HCT116 (cell line): Measurements from ENCODE around the gene ABHD2. TPM values are rescaled to one million over a fixed set of nuclear protein-coding genes. Genes with fewer than 3 reads are reported as not detected.

ENCODE experiments used
- ATAC-seq: fragments of 200-7000 bp; cut with Tn5 transposase; 2 replicates; pipeline ENCODE4 v1.9.1; 2020; ENCODE audit warnings: mild to moderate bottlenecking, moderate library complexity
- BruUV-seq: library from RNA; stranded (reverse); fragments of 400-500 nt; replicated peaks from 2 replicates; lab custom pipeline; 2021; lab: Mats Ljungman, UMichigan
- CTCF ChIA-PET: fragments of 300-600 bp; sonication (Branson Sonifier 250); formaldehyde crosslinking; loops from one replicate; lab custom pipeline; 2021; ENCODE audit warnings: antibody characterized with exemption; lab: Charles Lee
- POLR2A ChIA-PET: fragments of 300-600, 350-600 bp; sonication (Branson Sonifier 250); formaldehyde crosslinking; loops from one replicate; lab custom pipeline; 2021; ENCODE audit warnings: antibody characterized with exemption; lab: Charles Lee
- RAD21 ChIA-PET, 2 experiments: fragments of 300-600 bp; sonication (Branson Sonifier 250); formaldehyde crosslinking; loops; one replicate each; lab custom pipeline; 2023; ENCODE audit warnings: low total read pairs in 2 of 2; ENCODE audit not compliant: uncharacterized antibody in 2 of 2, unreplicated experiment in 2 of 2, low non-redundant PET in 1 of 2; lab: Charles Lee
- DNase-seq: peaks from one replicate; pipeline ENCODE4 v3.0.0-alpha.2; 2010; ENCODE audit warnings: low read depth, low spot score
- H2AFZ ChIP-seq: fragments of 200-600 bp; shearing (Covaris generic), sonication (generic); 2 replicates; pipeline ENCODE4 v1.6.1; 2017; ENCODE audit warnings: low read depth, mixed run types, mixed read lengths, antibody characterized with exemption, low read length; ENCODE audit not compliant: poor library complexity, severe bottlenecking
- H3K27ac ChIP-seq: 2 replicates; pipeline ENCODE4 v1.5.1; 2012; ENCODE audit warnings: low read depth, low read length
- H3K27me3 ChIP-seq: fragments of 200-600 bp; sonication (generic); 2 replicates; pipeline ENCODE4 v1.6.1; 2016; ENCODE audit warnings: mixed run types, low read length, mixed read lengths; ENCODE audit not compliant: insufficient read depth
- H3K36me3 ChIP-seq, 2 experiments: fragments of 200-500 bp in 1 of 2; fragments of 200-600 bp in 1 of 2; sonication (Bioruptor generic) in 1 of 2; sonication (generic) in 1 of 2; 2 replicates each; pipeline versions ENCODE4 v1.5.1 to v1.6.1; 2014 to 2016; ENCODE audit warnings: low read length in 2 of 2, inconsistent platforms in 1 of 2, mixed read lengths in 1 of 2, mixed run types in 1 of 2; ENCODE audit not compliant: insufficient read depth in 2 of 2, control insufficient read depth in 1 of 2
- H3K4me1 ChIP-seq, 2 experiments: fragments of 200-600 bp in 1 of 2; sonication (generic) in 1 of 2; 2 replicates each; pipeline versions ENCODE4 v1.5.1 to v1.6.1; 2012 to 2017; ENCODE audit warnings: low read length in 2 of 2, inconsistent platforms in 1 of 2, mild to moderate bottlenecking in 1 of 2, mixed read lengths in 1 of 2, mixed run types in 1 of 2, moderate library complexity in 1 of 2; ENCODE audit not compliant: insufficient read depth in 2 of 2, control insufficient read depth in 1 of 2
- H3K4me2 ChIP-seq: fragments of 200-600 bp; sonication (generic); 2 replicates; pipeline ENCODE4 v1.6.1; 2017; ENCODE audit warnings: mixed run types, low read length, mixed read lengths
- H3K4me3 ChIP-seq, 2 experiments: fragments of 200-600 bp in 1 of 2; sonication (generic) in 1 of 2; replicated peaks in 1 of 2; 2 replicates each; pipeline ENCODE4 v1.5.1; 2011 to 2016; ENCODE audit warnings: low read length in 2 of 2, control low read depth in 1 of 2, low read depth in 1 of 2, mild to moderate bottlenecking in 1 of 2, mixed read lengths in 1 of 2, mixed run types in 1 of 2
- H3K79me2 ChIP-seq: fragments of 200-600 bp; sonication (generic); 2 replicates; pipeline ENCODE4 v1.6.1; 2017; ENCODE audit warnings: mild to moderate bottlenecking, mixed run types, low read length, moderate library complexity, mixed read lengths; ENCODE audit not compliant: insufficient read depth
- H3K9ac ChIP-seq: fragments of 200-600 bp; sonication (generic); 2 replicates; pipeline ENCODE4 v1.6.1; 2016; ENCODE audit warnings: low read length, mixed read lengths
- H3K9me2 ChIP-seq: fragments of 200-600 bp; sonication (generic), shearing (Covaris generic); 2 replicates; pipeline ENCODE4 v1.6.1; 2017; ENCODE audit warnings: mixed run types, mild to moderate bottlenecking, moderate library complexity; ENCODE audit not compliant: insufficient read depth
- H3K9me3 ChIP-seq, 2 experiments: fragments of 200-500 bp in 1 of 2; fragments of 200-600 bp in 1 of 2; sonication (Bioruptor generic) in 1 of 2; sonication (generic) in 1 of 2; 2 replicates each; pipeline ENCODE4 v1.6.1; 2014 to 2017; ENCODE audit warnings: low read length in 2 of 2, mixed read lengths in 2 of 2, inconsistent platforms in 1 of 2, low read depth in 1 of 2, mild to moderate bottlenecking in 1 of 2, mixed run types in 1 of 2, moderate library complexity in 1 of 2; ENCODE audit not compliant: control insufficient read depth in 1 of 2, insufficient read depth in 1 of 2
- H4K20me1 ChIP-seq: fragments of 200-600 bp; sonication (generic), shearing (Covaris generic); 2 replicates; pipeline ENCODE4 v1.6.1; 2017; ENCODE audit warnings: mixed run types, mild to moderate bottlenecking, moderate library complexity; ENCODE audit not compliant: insufficient read depth
- CEBPB ChIP-seq: IDR thresholded peaks from 2 replicates; pipeline ENCODE4 v1.6.1; 2012; ENCODE audit warnings: low read depth
- CTCF ChIP-seq, 3 experiments: fragments of 200-600 bp in 1 of 3; sonication (generic) in 1 of 3; IDR thresholded peaks in 2 of 3; conservative IDR thresholded peaks in 1 of 3; 2 replicates each; pipeline ENCODE4 v1.5.1; 2012 to 2017; ENCODE audit warnings: low read depth in 2 of 3, low read length in 2 of 3, antibody characterized with exemption in 1 of 3, borderline replicate concordance in 1 of 3, control low read depth in 1 of 3, mild to moderate bottlenecking in 1 of 3, mixed read lengths in 1 of 3, mixed run types in 1 of 3, moderate library complexity in 1 of 3; ENCODE audit not compliant: insufficient read depth in 1 of 3
- ELF1 ChIP-seq: IDR thresholded peaks from 2 replicates; pipeline ENCODE4 v1.6.1; 2012; ENCODE audit warnings: low read depth, borderline replicate concordance
- FOSL1 ChIP-seq: IDR thresholded peaks from 2 replicates; pipeline ENCODE4 v1.6.1; 2012; ENCODE audit warnings: low read depth
- MAX ChIP-seq: IDR thresholded peaks from 2 replicates; pipeline ENCODE4 v1.6.1; 2012
- RAD21 ChIP-seq: IDR thresholded peaks from 2 replicates; pipeline ENCODE4 v1.6.1; 2012; ENCODE audit warnings: low read depth, mild to moderate bottlenecking
- SIN3A ChIP-seq: IDR thresholded peaks from 2 replicates; pipeline ENCODE4 v1.6.1; 2012; ENCODE audit warnings: low read depth
- ZFX ChIP-seq: fragments of 450-650 bp; IDR thresholded peaks from 2 replicates; pipeline ENCODE4 v1.6.1; 2017
- intact Hi-C: fragments of 100-400 bp; cut with micrococcal nuclease; formaldehyde crosslinking; loops from 2 replicates; pipeline ENCODE4 v1.10.0; 2022
- total RNA-seq: library from RNA; stranded (reverse); gene quantifications from one replicate; pipeline ENCODE4 v1.2.1, GENCODE V29; 2021; ENCODE audit not compliant: unreplicated experiment
- TF ChIP-seq, protein P1 (sequence below): IDR thresholded peaks from 2 replicates; pipeline ENCODE4 v1.6.1; 2012; ENCODE audit warnings: low read depth

ABHD2 gene
- total RNA-seq, 1 experiment from 2014 or later = 40.8 TPM

DNA sequence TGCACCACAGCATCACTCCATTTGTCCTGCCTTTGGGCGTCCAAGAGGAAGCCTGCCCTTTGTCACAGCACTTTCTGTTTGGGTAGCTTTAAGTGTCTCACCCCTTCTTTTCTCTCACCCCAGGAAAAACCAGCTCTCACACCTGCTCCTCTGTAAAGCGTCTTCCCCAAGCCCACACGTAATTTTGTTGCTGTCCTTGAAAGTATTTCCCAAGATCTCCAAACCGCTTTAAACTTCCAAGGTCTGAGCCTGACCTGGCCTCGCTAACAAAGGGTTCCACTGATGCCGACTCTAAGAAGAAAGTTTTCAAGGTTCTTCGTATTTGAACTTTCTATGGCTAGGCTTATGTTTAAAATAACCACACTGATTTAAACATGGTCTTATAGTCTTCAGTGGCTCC is 5.3 kb downstream of the ABHD2 start (continued):
- no peak for TF ChIP-seq FOSL1
- TF ChIP-seq RAD21 = no peak
- TF ChIP-seq CTCF (IDR thresholded peaks at IDR 0.05 in 2 of 3, conservative IDR thresholded peaks at IDR 0.05 in 1 of 3; ENCODE audit: borderline replicate concordance in 1 of 3, insufficient read depth in 1 of 3, low read depth in 2 of 3, low read length in 2 of 3) = no peak
- TF ChIP-seq, all 23 proteins: peak for 0

DNA sequence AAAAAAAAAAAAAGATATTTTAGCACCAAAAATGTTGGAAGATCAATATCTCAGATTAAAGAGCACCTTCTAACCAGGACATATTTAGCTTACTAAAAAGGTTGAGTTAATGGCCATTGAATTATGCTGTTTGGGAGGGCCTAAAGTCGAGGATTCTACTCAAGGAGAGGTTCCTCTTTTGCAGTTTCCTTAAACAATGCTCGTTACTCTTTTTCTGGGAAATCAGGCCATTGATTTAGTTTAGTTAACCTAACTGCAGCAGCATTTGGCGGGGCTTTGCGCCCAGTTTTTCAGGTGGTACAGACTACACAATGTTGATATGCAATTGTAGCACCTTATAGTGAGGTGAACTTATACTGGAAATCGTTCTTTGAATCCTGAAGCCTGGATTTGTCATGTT is 6.8 kb downstream of the ABHD2 start:
- H3K79me2 ChIP-seq = peaks cover 14% of the 10 kb centered on the region
- ChIA-PET POLR2A (no interaction called here), RAD21 (no interaction called here), CTCF (no interaction called here)
- intact Hi-C loops = no loop called here
- no peak overlapping the region for H2AFZ ChIP-seq
- DNase-seq (no peak), ATAC-seq (no peak)
- H4K20me1 ChIP-seq = no peaks in the 10 kb centered on the region
- BruUV-seq = no TSS peak
- no peak overlapping the region for H3K9ac ChIP-seq
- H3K27ac ChIP-seq = no peak overlapping the region
- no peak for TF ChIP-seq MAX
- no peaks in the 10 kb centered on the region for H3K27me3 ChIP-seq
- peaks cover 0 to 11% of the 10 kb centered on the region in 2 experiments; a peak in 2 of 4 replicates for H3K4me1 ChIP-seq
- no peaks in the 10 kb centered on the region for H3K36me3 ChIP-seq
- no peaks in the 10 kb centered on the region for H3K9me3 ChIP-seq
- no peak overlapping the region for H3K4me2 ChIP-seq
- H3K9me2 ChIP-seq = no peaks in the 10 kb centered on the region
- H3K4me3 ChIP-seq = no peak overlapping the region

DNA sequence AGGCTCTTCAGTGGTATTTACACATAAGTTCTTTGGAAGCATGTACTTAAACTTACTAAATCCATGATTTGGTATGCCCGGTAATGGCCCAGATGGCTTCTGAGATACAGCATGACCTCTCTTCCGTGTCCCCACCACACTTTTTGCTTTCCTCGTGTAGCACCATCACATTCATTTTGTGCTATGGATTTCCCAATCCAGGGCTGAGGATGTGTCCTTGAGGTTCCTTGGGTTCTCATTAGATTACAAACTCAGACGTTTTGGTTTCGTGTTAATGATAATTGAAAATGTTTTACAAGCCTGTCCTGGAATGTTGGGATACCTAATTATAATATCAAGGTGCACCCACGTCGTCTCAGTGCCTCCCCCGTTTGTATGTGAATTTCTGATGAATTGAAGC is 7.3 kb downstream of the ABHD2 start:
- Histone ChIP-seq H3K4me2 (no peak overlapping the region), H3K4me3 (no peak overlapping the region), H2AFZ (no peak overlapping the region), H3K27me3 (no peaks in the 10 kb centered on the region), H3K27ac (no peak overlapping the region), H3K36me3 (no peaks in the 10 kb centered on the region), H3K9me3 (no peaks in the 10 kb centered on the region), H3K4me1 (peaks cover under 1 to 14% of the 10 kb centered on the region in 2 experiments; a peak in 3 of 4 replicates), H3K9me2 (no peaks in the 10 kb centered on the region), H4K20me1 (no peaks in the 10 kb centered on the region), H3K9ac (no peak overlapping the region), H3K79me2 (peaks cover 16% of the 10 kb centered on the region)
- DNase-seq (no peak), ATAC-seq (no peak)
- intact Hi-C loops = no loop called here
- CTCF ChIA-PET = no interaction called here
- POLR2A ChIA-PET = no interaction called here
- TF ChIP-seq, protein P1, sequence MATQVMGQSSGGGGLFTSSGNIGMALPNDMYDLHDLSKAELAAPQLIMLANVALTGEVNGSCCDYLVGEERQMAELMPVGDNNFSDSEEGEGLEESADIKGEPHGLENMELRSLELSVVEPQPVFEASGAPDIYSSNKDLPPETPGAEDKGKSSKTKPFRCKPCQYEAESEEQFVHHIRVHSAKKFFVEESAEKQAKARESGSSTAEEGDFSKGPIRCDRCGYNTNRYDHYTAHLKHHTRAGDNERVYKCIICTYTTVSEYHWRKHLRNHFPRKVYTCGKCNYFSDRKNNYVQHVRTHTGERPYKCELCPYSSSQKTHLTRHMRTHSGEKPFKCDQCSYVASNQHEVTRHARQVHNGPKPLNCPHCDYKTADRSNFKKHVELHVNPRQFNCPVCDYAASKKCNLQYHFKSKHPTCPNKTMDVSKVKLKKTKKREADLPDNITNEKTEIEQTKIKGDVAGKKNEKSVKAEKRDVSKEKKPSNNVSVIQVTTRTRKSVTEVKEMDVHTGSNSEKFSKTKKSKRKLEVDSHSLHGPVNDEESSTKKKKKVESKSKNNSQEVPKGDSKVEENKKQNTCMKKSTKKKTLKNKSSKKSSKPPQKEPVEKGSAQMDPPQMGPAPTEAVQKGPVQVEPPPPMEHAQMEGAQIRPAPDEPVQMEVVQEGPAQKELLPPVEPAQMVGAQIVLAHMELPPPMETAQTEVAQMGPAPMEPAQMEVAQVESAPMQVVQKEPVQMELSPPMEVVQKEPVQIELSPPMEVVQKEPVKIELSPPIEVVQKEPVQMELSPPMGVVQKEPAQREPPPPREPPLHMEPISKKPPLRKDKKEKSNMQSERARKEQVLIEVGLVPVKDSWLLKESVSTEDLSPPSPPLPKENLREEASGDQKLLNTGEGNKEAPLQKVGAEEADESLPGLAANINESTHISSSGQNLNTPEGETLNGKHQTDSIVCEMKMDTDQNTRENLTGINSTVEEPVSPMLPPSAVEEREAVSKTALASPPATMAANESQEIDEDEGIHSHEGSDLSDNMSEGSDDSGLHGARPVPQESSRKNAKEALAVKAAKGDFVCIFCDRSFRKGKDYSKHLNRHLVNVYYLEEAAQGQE = no peak
- TF ChIP-seq SIN3A (no peak), ELF1 (no peak), CEBPB (no peak), RAD21 (no peak), ZFX (no peak), FOSL1 (no peak)
- BruUV-seq = no TSS peak
- RAD21 ChIA-PET = no interaction called here
